NB4 (cell line): ENCODE results near the gene FKBP6.

Source experiments
- CTCF ChIP-seq: IDR thresholded peaks from one replicate; pipeline ENCODE4 v1.5.1; 2012; ENCODE audit warnings: low read depth, low read length
- MAX ChIP-seq: IDR thresholded peaks from 2 replicates; pipeline ENCODE4 v1.6.1; 2011; ENCODE audit warnings: low read depth, low read length

- TF ChIP-seq MAX (no peak), CTCF (no peak)
Observed at GRCh38 chr7:73369622-73370021, 41.7 kb downstream of the FKBP6 start.
